IMR-90 (cell line): ENCODE results near the gene MCL1. TPM values are rescaled to one million over a fixed set of nuclear protein-coding genes. Genes with fewer than 3 reads are reported as not detected.

Experiments used
- ATAC-seq: fragments of 200-7000 bp; cut with Tn5 transposase; 2 replicates; pipeline ENCODE4 v1.9.1; 2020; ENCODE audit warnings: low read depth, mild to moderate bottlenecking, moderate library complexity
- BruUV-seq: library from RNA; stranded (reverse); fragments of 400-500 nt; replicated peaks from 2 replicates; lab custom pipeline; 2021; lab: Mats Ljungman, UMichigan
- CTCF ChIA-PET: fragments of 300-600 bp; formaldehyde crosslinking; extraction: SDS; loops from one replicate; lab custom pipeline; 2021; ENCODE audit warnings: antibody characterized with exemption; lab: Yijun Ruan, JAX
- POLR2A ChIA-PET: fragments of 300-600 bp; sonication (Branson Sonifier 250); formaldehyde crosslinking; loops from one replicate; lab custom pipeline; 2022; ENCODE audit warnings: antibody characterized with exemption; ENCODE audit not compliant: unreplicated experiment; lab: Charles Lee
- DNase-seq: peaks from one replicate; pipeline ENCODE4 v3.0.0; 2013
- H2AFZ ChIP-seq: replicated peaks from 2 replicates; pipeline ENCODE3; 2013; ENCODE audit warnings: low read length, mild to moderate bottlenecking; ENCODE audit not compliant: poor library complexity
- H2AK5ac ChIP-seq: 2 replicates; pipeline ENCODE4 v1.6.1; 2013; ENCODE audit warnings: low read depth, low read length, inconsistent platforms
- H2AK9ac ChIP-seq: replicated peaks from 2 replicates; pipeline ENCODE3; 2013; ENCODE audit warnings: mild to moderate bottlenecking, low read depth, low read length, moderate library complexity; ENCODE audit not compliant: poor library complexity
- H2BK120ac ChIP-seq: 2 replicates; pipeline ENCODE4 v1.6.1; 2013; ENCODE audit warnings: low read depth, low read length, inconsistent platforms
- H2BK15ac ChIP-seq: 3 replicates; pipeline ENCODE4 v1.6.1; 2013; ENCODE audit warnings: low read depth, low read length, inconsistent platforms
- H2BK20ac ChIP-seq: 2 replicates; pipeline ENCODE4 v1.6.1; 2013; ENCODE audit warnings: low read depth, mild to moderate bottlenecking, inconsistent platforms, low read length, moderate library complexity
- H2BK5ac ChIP-seq: 2 replicates; pipeline ENCODE4 v1.6.1; 2013; ENCODE audit warnings: mild to moderate bottlenecking, low read depth, low read length, inconsistent platforms; ENCODE audit not compliant: poor library complexity, severe bottlenecking
- H3K14ac ChIP-seq: replicated peaks from 2 replicates; pipeline ENCODE4 v1.6.1; 2013; ENCODE audit warnings: low read depth, low read length, inconsistent platforms
- H3K18ac ChIP-seq: 2 replicates; pipeline ENCODE4 v1.6.1; 2013; ENCODE audit warnings: low read depth, low read length, control low read depth
- H3K23ac ChIP-seq: 2 replicates; pipeline ENCODE4 v1.6.1; 2013; ENCODE audit warnings: low read depth, low read length, inconsistent platforms
- H3K27ac ChIP-seq: 2 replicates; pipeline ENCODE4 v1.5.1; 2013; ENCODE audit warnings: mild to moderate bottlenecking, control low read depth, low read length; ENCODE audit not compliant: insufficient read depth
- H3K27me3 ChIP-seq: 2 replicates; pipeline ENCODE4 v1.6.1; 2013; ENCODE audit warnings: low read length; ENCODE audit not compliant: control insufficient read depth, insufficient read depth
- H3K36me3 ChIP-seq: 2 replicates; pipeline ENCODE4 v1.6.1; 2013; ENCODE audit warnings: low read length, mixed read lengths; ENCODE audit not compliant: control insufficient read depth, insufficient read depth
- H3K4ac ChIP-seq: 2 replicates; pipeline ENCODE4 v1.6.1; 2013; ENCODE audit warnings: low read depth, low read length, inconsistent platforms
- H3K4me1 ChIP-seq: 2 replicates; pipeline ENCODE4 v1.6.1; 2013; ENCODE audit warnings: low read length, mixed read lengths; ENCODE audit not compliant: control insufficient read depth, insufficient read depth
- H3K4me2 ChIP-seq: 2 replicates; pipeline ENCODE4 v1.6.1; 2013; ENCODE audit warnings: low read depth, mild to moderate bottlenecking, control low read depth, low read length, moderate library complexity
- H3K4me3 ChIP-seq: 2 replicates; pipeline ENCODE4 v1.5.1; 2013; ENCODE audit warnings: low read depth, mild to moderate bottlenecking, control low read depth, low read length, moderate library complexity; ENCODE audit not compliant: insufficient read depth
- H3K56ac ChIP-seq: 2 replicates; pipeline ENCODE4 v1.6.1; 2013; ENCODE audit warnings: low read length, inconsistent platforms; ENCODE audit not compliant: insufficient read depth; ENCODE audit errors: extremely low read depth
- H3K79me1 ChIP-seq, 2 experiments: 2 replicates each; pipeline ENCODE4 v1.6.1; 2013; ENCODE audit warnings: low read length in 2 of 2, inconsistent platforms in 1 of 2, low read depth in 1 of 2
- H3K9ac ChIP-seq: 2 replicates; pipeline ENCODE4 v1.6.1; 2013; ENCODE audit warnings: low read depth, low read length, control low read depth
- H3K9me1 ChIP-seq: 2 replicates; pipeline ENCODE4 v1.6.1; 2013; ENCODE audit warnings: low read length, inconsistent platforms; ENCODE audit not compliant: insufficient read depth
- H3K9me3 ChIP-seq: 2 replicates; pipeline ENCODE4 v1.6.1; 2013; ENCODE audit warnings: low read length; ENCODE audit not compliant: control insufficient read depth, insufficient read depth
- H4K20me1 ChIP-seq: 2 replicates; pipeline ENCODE4 v1.6.1; 2013; ENCODE audit warnings: low read length, inconsistent platforms; ENCODE audit not compliant: insufficient read depth
- H4K5ac ChIP-seq: 2 replicates; pipeline ENCODE4 v1.6.1; 2013; ENCODE audit warnings: mild to moderate bottlenecking, low read depth, low read length, control low read depth
- H4K8ac ChIP-seq, 2 experiments: 2 replicates each; pipeline ENCODE4 v1.6.1; 2013; ENCODE audit warnings: low read depth in 2 of 2, low read length in 2 of 2, control low read depth in 1 of 2, inconsistent platforms in 1 of 2
- H4K91ac ChIP-seq: 2 replicates; pipeline ENCODE4 v1.6.1; 2013; ENCODE audit warnings: low read depth, low read length, inconsistent platforms; ENCODE audit not compliant: insufficient read depth
- BHLHE40 ChIP-seq: fragments of 150-350 bp; IDR thresholded peaks from 2 replicates; pipeline ENCODE4 v1.6.1; 2016; ENCODE audit warnings: mild to moderate bottlenecking, low read depth, low read length
- CEBPB ChIP-seq: IDR thresholded peaks from 2 replicates; pipeline ENCODE4 v1.6.1; 2012; ENCODE audit warnings: low read depth, low read length, improper control_type of control experiment
- CHD1 ChIP-seq: IDR thresholded peaks from 2 replicates; pipeline ENCODE4 v1.6.1; 2012; ENCODE audit warnings: low read depth, low read length, improper control_type of control experiment
- CTCF ChIP-seq: conservative IDR thresholded peaks from 2 replicates; pipeline ENCODE4 v1.5.1; 2012; ENCODE audit warnings: mild to moderate bottlenecking, low read depth, low read length, improper control_type of control experiment
- FOS ChIP-seq: fragments of 150-350 bp; IDR thresholded peaks from 2 replicates; pipeline ENCODE4 v1.6.1; 2016; ENCODE audit warnings: low read depth, low read length
- MAFK ChIP-seq: IDR thresholded peaks from 2 replicates; pipeline ENCODE4 v1.6.1; 2012; ENCODE audit warnings: low read depth, low read length, improper control_type of control experiment
- MAZ ChIP-seq: IDR thresholded peaks from 2 replicates; pipeline ENCODE4 v1.6.1; 2012; ENCODE audit warnings: low read depth, mild to moderate bottlenecking, low read length, improper control_type of control experiment, moderate library complexity, borderline replicate concordance
- MXI1 ChIP-seq: IDR thresholded peaks from 2 replicates; pipeline ENCODE4 v1.6.1; 2012; ENCODE audit warnings: low read depth, mild to moderate bottlenecking, low read length, moderate library complexity, borderline replicate concordance
- NFE2L2 ChIP-seq: fragments of 150-350 bp; IDR thresholded peaks from 2 replicates; pipeline ENCODE4 v1.6.1; 2016; ENCODE audit warnings: low read depth, mild to moderate bottlenecking, low read length
- POLR2A ChIP-seq: IDR thresholded peaks from 2 replicates; pipeline ENCODE4 v1.6.1; 2012; ENCODE audit warnings: mild to moderate bottlenecking, low read depth, low read length
- RAD21 ChIP-seq: IDR thresholded peaks from 2 replicates; pipeline ENCODE4 v1.6.1; 2012; ENCODE audit warnings: low read length, improper control_type of control experiment
- RCOR1 ChIP-seq: IDR thresholded peaks from 2 replicates; pipeline ENCODE4 v1.6.1; 2012; ENCODE audit warnings: mild to moderate bottlenecking, low read length, improper control_type of control experiment; ENCODE audit not compliant: insufficient replicate concordance
- RFX5 ChIP-seq: IDR thresholded peaks from 2 replicates; pipeline ENCODE4 v1.8.0; 2012; ENCODE audit warnings: low read depth, mild to moderate bottlenecking, low read length, moderate library complexity
- SMC3 ChIP-seq: fragments of 150-350 bp; IDR thresholded peaks from 2 replicates; pipeline ENCODE4 v1.6.1; 2016; ENCODE audit warnings: low read depth, mild to moderate bottlenecking, antibody characterized with exemption, low read length, moderate library complexity
- USF2 ChIP-seq: fragments of 150-350 bp; IDR thresholded peaks from 2 replicates; pipeline ENCODE4 v1.6.1; 2017; ENCODE audit warnings: mild to moderate bottlenecking, antibody characterized with exemption, low read length, low read depth
- WGBS, 2 experiments: methylation state at CpG; one replicate each; pipeline versions ENCODE4 v1.1.5 to v1.1.7; 2013; ENCODE audit warnings: missing lambda C conversion rate in 2 of 2; ENCODE audit not compliant: insufficient read length in 1 of 2; ENCODE audit errors: extremely low coverage in 2 of 2; 5-methylcytosine and 5-hydroxymethylcytosine counted together
- dilution Hi-C: fragments of 300-500 bp; cut with HindIII; formaldehyde crosslinking; loops from one replicate; pipeline ENCODE4 v1.14.3; 2018; ENCODE audit warnings: low sequenced_read_pairs; ENCODE audit not compliant: unreplicated experiment
- in situ Hi-C: fragments of 300-500 bp; cut with MboI; formaldehyde crosslinking; loops from 3 replicates; pipeline ENCODE4 v1.14.3; 2019; ENCODE audit warnings: low sequenced_read_pairs, inconsistent platforms, mixed read lengths
- intact Hi-C: fragments of 100-400 bp; cut with micrococcal nuclease; formaldehyde crosslinking; loops from 2 replicates; pipeline ENCODE4 v1.10.0; 2022
- polyA plus RNA-seq, 3 experiments: library from polyadenylated mRNA; depleted of rRNA; stranded (reverse); fragments of >200 nt; gene quantifications; 2 replicates each; pipeline ENCODE4 v1.2.3, GENCODE V29; 2012; ENCODE audit warnings: low replicate concordance in 1 of 3
- total RNA-seq: library from RNA; depleted of rRNA; stranded (reverse); fragments of >200 nt; gene quantifications from 2 replicates; pipeline ENCODE4 v1.2.3, GENCODE V29; 2012

The MCL1 gene
- total and polyA plus RNA-seq, 2 of the 4 experiments (the other 2 are of a cell fraction) = 79.5 to 142 TPM

- intact Hi-C loops = loop anchor here (1.0 to 10.0 kb wide), 9 partner anchors 15 to 443 kb away; partner anchors contain the start of genes ARNT, CA14, GOLPH3L and MINDY1
- TF ChIP-seq MAZ (peak; percentile 87; the same call in 1 of the 2 replicates), CHD1 (no peak), CTCF (no peak), SMC3 (no peak), CEBPB (no peak), FOS (no peak), MAFK (no peak), RAD21 (no peak), MXI1 (no peak), RCOR1 (no peak), USF2 (peak; percentile 82), RFX5 (peak; percentile 95), NFE2L2 (no peak), POLR2A (peak; percentile 46), BHLHE40 (no peak; the same call in 1 of the 2 replicates)
These were observed 17.4 kb downstream of the MCL1 start for GRCh38 chr1:150561974-150562445.

More at GRCh38 chr1:150561974-150562445, 17.4 kb downstream of the MCL1 start:
- peaks cover 25% of the 10 kb centered on the region for H3K9me1 ChIP-seq
- CTCF ChIA-PET = interaction anchor here (0.7 to 2.2 kb wide), 3 partner anchors 58 to 375 kb away, joined by 3 to 17 read pairs (median 5); no protein-coding TSS in a partner anchor
- dilution Hi-C loops = no loop called here
- peaks cover 12 to 81% of the 10 kb centered on the region in 2 experiments for H3K79me1 ChIP-seq
- H2BK20ac ChIP-seq = peak overlapping the region; percentile 97
- peak overlapping the region; percentile 89 for H3K18ac ChIP-seq
- peak overlapping the region; percentile 96 for H2BK15ac ChIP-seq
- H3K4me2 ChIP-seq = peak overlapping the region; percentile 76
- peak overlapping the region; percentile 89 for H3K23ac ChIP-seq
- peak overlapping the region; percentile 99 for H3K56ac ChIP-seq
- in situ Hi-C loops = loop anchor here (10.0 kb wide), 1 partner anchor 243 kb away; the partner anchor contains the start of gene CTSK
- no peaks in the 10 kb centered on the region for H3K9me3 ChIP-seq
- H4K20me1 ChIP-seq = peaks cover 26% of the 10 kb centered on the region
- H3K14ac ChIP-seq = peak overlapping the region; percentile 89
- peak overlapping the region; percentile 91 to 97 for H4K8ac ChIP-seq
- peak overlapping the region; percentile 100 for H4K91ac ChIP-seq
- H2BK120ac ChIP-seq = peak overlapping the region; percentile 98
- H2AK5ac ChIP-seq = peak overlapping the region; percentile 93
- H3K4me1 ChIP-seq = peaks cover 31% of the 10 kb centered on the region
- H2AFZ ChIP-seq = peak overlapping the region; percentile 96
- H3K9ac ChIP-seq = peak overlapping the region; percentile 93
- H3K36me3 ChIP-seq = no peaks in the 10 kb centered on the region; the same call in 1 of the 2 replicates
- H2BK5ac ChIP-seq = peak overlapping the region; percentile 96
- peak overlapping the region; percentile 99 for H3K4ac ChIP-seq
- no TSS peak for BruUV-seq
- H2AK9ac ChIP-seq = peak overlapping the region; percentile 96
- H3K27ac ChIP-seq = peak overlapping the region; percentile 96
- WGBS, 2 experiments = 0% methylated on average over 4 of the region's 18 CpGs; no CpG with 5 or more reads in 1 of the 2 experiments
- DNase-seq = peak; percentile 91
- POLR2A ChIA-PET = interaction anchor here (0.5 to 3.0 kb wide), 6 partner anchors 9 to 413 kb away, joined by 3 to 18 read pairs (median 5); partner anchors contain the start of gene MCL1
- peak; percentile 58 for ATAC-seq
- H3K4me3 ChIP-seq = peak overlapping the region; percentile 24
- peak overlapping the region; percentile 91 for H4K5ac ChIP-seq
- no peaks in the 10 kb centered on the region for H3K27me3 ChIP-seq
